VCaP (cell line): ENCODE data around the gene TWIST1.

Source experiments
- H3K27ac ChIP-seq: fragments of 450-650 bp; 2 replicates; pipeline ENCODE4 v1.5.1; 2017
- CTCF ChIP-seq: fragments of 450-650 bp; conservative IDR thresholded peaks from 2 replicates; pipeline ENCODE4 v1.5.1; 2017; ENCODE audit warnings: mild to moderate bottlenecking, moderate library complexity

Gene TWIST1

DNA sequence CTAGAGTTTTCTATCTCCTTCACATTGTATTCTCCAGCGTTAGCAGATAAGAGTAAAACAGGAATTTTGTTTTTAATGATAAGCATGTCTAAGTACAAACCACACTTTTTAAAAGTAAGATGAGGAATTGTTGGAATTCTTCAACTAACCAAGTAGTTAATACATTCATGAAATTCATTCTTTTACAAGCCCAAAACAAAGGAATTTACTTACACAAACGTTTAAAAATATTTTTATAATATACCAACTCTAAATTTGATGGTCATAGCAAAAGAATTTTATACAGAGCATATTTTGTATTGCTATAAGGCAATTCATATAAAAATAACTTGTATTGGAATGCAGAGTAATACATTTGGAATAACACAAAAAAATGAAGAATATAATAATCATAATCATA lies 51.3 kb downstream of the TWIST1 start:
- no peak overlapping the region for H3K27ac ChIP-seq
- TF ChIP-seq CTCF, result no peak
